ENCODE results near the gene CCNL1.
"Not testable (repeated sequence)": the region's sequence is repeated elsewhere in the genome, so short reads cannot be mapped to it uniquely, and the experiment has no call there.

Gene CCNL1

GRCh38 chr3:157159762-157160657 is at the start of gene CCNL1:
Gene CCNL1, minus strand, starts transcription at chr3:157160147. Its CDS starts 53 bp downstream, at chr3:157160094.
- DNase-seq = peak; percentile 89 to 95

DNA sequence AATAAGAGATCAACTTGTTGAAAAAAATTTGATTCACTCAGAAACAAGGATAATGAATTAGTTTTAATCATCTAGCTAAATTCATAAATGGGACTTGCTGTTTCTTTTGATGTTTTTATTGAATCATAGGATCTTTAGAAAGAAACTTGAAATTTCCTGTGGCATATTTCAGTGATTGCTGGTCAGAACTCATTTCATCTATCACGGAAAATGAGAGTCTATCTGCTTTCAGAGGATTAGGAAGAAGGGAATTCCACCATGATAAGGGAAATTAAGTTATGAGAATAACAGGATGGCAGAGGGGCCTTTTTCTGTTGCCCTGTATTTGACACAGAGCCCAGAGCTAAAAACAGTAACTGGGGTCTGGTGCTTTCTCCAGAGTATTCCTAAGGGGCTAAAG is 44.9 kb upstream of the CCNL1 start:
- DNase-seq = no peak

DNA sequence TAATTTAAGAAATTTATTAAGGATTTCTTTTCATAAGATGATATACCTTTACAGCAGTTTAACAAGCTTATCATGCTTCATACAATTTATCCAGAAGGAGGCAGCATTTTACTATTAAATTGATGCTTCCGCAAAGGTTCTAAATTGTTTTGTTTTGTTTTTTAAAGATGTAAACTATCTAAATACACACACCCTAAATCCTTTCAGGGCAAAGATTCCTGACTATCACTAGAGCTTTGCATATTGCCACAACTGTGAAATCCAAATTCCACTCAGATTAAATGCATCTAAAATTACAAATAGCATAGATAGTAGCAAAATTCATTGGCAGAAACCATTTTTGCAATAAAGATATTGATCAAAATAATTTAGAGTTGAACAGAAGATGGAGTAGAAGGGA is 44.5 kb upstream of the CCNL1 start:
- DNase-seq = no peak

GRCh38 chr3:157201648-157202278 is 41.8 kb upstream of the CCNL1 start:
- DNase-seq = peak; percentile 29 to 34

DNA sequence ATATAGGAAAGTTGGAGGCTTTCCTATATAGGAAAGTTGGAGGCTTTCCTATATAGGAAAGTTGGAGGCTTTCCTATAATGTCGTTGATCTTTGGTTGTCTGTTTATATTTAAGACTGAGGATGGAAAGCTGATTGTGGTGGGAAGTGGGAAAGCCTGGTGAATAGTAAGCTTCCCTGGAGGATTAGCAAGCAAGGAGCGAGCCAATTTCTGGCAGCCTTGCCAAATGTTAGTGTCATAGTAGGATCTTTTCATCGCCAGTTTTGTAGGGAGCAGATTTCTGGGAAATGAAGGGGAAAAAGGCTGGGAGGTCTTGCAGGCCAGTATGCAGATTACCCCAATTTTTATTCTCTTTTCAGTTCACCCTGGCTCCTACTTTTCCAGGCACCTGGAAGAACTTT is 39.9 kb upstream of the CCNL1 start:
- no peak for DNase-seq

DNA sequence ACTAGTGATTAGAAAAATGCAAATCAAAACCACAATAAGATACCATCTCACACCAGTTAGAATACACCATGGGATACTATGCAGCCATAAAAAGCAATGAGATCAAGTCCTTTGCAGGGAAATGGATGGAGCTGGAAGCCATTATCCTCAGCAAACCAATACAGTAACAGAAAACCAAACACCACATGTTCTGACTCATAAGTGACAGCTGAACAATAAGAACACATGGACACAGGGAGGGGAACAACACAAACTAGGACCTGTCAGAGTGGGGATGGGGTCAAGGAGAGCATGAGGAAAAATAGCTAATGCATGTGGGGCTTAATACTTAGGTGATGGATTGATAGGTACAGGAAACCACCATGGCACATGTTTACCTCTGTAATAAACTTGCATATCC is 36.0 kb upstream of the CCNL1 start:
- no peak for DNase-seq

DNA sequence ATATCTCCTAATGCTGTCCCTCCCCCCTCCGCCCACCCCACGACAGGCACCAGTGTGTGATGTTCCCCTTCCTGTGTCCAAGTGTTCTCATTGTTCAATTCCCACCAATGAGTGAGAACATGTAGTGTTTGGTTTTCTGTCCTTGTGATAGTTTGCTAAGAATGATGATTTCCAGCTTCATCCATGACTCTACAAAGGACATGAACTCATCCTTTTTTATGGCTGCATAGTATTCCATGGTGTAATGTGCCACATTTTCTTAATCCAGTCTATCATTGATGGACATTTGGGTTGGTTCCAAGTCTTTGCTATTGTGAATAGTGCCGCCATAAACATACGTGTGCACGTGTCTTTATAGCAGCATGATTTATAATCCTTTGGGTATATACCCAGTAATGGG is 31.2 kb upstream of the CCNL1 start:
- not testable (repeated sequence) for DNase-seq

DNA sequence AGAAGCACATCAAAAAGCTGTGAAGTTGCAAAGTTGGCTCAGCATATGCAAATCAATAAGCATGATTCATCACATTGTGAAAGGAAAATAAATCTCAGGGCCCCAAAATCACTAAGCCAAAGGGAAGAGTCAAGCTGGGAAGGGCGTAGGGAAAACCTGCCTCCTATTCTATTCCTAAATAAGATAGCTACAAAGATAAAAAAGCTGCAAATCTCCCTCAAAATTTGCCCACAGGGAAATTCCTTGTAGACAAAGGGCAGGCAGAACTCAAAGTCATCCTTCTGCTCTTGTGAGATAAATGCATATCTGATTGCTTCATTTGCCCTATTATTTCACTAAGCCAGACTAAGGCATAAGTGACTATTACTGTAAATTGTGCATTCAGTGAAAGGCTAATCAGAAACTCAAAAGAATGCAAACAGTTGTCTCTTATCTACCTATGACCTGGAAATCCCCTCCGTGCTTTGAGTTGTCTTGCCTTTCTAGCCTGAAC is 30.5 kb upstream of the CCNL1 start:
- no peak for DNase-seq

DNA sequence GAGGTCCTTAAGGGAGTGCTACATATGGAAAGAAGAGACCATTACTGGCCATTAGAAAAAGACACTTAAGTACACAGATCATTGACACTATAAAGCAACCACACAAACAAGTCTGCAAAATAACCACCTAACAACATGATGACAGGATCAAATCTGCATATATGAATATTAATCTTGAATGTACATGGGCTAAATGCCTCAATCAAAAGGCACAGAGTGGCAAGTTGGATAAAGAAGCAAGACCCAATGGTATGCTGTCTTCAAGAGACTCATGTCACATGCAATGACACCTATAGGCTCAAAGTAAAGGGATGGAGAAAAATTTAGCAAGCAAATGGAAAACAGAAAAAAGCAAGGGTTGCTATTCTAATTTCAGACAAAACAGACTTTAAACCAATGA is 28.4 kb upstream of the CCNL1 start:
- no peak for DNase-seq

DNA sequence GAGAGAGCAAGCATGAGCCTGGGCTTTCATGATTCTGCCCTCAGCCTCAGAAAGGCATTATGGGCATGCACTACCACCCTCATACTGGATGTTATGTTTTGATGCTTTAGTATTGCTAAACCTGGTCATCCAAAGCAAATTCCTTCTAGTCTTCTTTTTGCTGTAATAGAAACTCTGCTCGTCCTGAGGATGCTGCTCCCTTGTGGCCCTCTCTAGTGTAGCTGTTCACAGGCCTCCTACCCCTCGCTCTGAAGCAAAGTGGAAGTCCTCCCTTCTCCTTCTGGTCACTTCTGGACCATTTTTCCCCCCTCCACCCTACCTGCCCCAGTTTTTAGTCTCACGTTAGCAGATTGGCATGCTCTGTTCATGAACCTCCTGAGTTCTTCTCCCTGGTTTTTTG is 22.9 kb upstream of the CCNL1 start:
- no peak for DNase-seq

- no peak for DNase-seq
Observed at GRCh38 chr3:157180262-157180661, 20.3 kb upstream of the CCNL1 start.

DNA sequence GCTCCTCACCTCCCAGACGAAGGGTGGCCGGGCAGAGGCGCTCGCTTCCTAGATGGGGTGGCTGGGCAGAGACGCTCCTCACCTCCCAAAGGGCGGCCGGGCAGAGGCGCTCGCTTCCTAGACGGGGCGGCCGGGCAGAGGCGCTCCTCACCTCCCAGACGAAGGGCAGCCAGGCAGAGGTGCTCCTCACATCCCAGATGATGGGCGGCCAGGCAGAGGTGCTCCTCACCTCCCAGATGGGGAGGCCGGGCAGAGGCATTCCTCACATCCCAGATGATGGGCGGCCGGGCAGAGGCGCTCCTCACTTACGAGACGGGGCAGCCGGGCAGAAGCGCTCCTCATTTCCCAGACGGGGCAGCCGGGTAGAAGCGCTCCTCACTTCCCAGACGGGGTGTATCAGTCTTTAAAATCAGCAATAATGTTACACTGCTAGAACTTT is 19.4 kb upstream of the CCNL1 start:
- no peak for DNase-seq

DNA sequence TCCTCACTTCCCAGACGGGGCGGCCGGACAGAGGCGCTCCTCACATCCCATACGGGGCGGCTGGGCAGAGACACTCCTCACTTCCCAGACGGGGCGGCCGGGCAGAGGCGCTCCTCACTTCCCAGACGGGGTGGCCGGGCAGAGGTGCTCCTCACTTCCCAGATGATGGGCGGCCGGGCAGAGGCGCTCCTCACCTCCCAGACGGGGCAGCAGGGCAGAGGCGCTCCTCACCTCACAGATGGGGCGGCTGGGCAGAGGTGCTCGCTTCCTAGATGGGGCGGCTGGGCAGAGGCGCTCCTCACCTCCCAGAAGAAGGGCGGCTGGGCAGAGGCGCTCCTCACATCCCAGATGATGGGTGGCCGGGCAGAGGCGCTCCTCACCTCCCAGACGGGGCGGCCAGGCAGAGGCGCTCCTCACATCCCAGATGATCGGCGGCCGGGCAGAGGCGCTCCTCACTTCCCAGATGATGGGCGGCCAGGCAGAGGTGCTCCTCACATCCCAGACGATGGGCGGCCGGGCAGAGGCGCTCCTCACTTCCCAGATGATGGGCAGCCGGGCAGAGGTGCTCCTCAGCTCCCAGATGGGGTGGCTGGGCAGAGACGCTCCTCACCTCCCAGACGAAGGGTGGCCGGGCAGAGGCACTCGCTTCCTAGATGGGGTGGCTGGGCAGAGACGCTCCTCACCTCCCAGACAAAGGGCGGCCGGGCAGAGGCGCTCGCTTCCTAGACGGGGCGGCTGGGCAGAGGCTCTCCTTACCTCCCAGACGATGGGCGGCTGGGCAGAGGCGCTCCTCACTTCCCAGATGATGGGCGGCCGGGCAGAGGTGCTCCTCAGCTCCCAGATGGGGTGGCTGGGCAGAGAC is 18.8 kb upstream of the CCNL1 start:
- not testable (repeated sequence) for DNase-seq

DNA sequence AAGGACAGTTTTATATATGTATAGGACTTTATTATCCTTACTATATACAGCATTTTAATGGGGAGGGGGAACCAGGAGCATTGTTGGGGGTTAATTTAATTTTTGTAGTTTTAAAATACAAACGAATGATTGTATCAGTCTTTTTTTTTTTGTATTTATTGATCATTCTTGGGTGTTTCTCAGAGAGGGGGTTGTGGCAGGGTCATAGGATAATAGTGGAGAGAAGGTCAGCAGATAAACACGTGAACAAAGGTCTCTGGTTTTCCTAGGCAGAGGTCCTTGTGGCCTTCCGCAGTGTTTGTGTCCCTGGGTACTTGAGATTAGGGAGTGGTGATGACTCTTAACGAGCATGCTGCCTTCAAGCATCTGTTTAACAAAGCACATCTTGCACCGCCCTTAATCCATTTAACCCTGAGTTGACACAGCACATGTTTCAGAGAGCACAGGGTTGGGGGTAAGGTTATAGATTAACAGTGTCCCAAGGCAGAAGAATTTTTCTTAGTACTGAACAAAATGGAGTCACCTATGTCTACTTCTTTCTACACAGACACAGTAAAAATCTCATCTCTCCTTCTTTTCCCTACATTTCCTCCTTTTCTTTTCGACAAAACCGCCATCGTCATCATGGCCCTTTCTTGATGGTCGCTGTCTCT is 18.0 kb upstream of the CCNL1 start:
- DNase-seq = not testable (repeated sequence)

DNA sequence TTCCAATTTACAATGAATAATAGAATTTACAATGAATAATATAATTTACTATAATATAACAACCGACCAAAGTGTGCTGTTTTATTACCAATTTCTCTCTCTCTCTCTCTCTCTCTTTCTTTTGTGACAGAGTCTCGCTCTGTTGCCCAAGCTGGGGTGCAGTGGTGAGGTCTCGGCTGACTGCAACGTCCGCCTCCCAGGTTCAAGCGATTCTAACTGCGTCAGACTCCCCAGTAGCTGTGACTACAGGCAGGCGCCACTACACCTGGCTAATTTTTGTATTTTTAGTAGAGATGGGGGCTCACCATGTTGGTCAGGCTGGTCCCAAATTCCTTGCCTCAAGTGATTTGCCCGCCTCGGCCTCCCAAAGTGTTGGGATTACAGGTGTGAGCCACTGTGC is 17.0 kb upstream of the CCNL1 start:
- no peak for DNase-seq

- DNase-seq = peak in 1 of 2 experiments; percentile 4
Observed at GRCh38 chr3:157175691-157176507, 16.0 kb upstream of the CCNL1 start.

- DNase-seq = peak; percentile 99
Observed at GRCh38 chr3:157174649-157175498, 14.9 kb upstream of the CCNL1 start.

DNA sequence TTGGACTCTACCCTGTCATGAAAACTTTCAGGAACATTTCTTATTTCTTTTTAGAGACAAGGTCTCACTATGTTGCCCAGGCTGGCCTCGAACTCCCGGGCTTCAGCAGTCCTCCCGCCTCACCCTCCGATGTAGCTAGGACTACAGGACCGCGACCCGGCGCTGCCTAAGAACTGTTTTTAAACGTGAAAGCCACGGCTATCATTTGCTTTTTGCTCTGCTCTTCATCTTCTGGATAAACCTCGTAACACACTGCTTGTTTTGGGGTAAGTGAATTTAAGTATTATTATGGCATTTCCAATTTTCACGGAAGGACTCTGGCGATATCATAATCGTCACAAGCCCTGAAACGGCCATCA is 14.3 kb upstream of the CCNL1 start:
- DNase-seq = peak in 1 of 2 experiments; percentile 29

- not testable (repeated sequence) for DNase-seq
Observed at GRCh38 chr3:157173343-157173742, 13.4 kb upstream of the CCNL1 start.

DNA sequence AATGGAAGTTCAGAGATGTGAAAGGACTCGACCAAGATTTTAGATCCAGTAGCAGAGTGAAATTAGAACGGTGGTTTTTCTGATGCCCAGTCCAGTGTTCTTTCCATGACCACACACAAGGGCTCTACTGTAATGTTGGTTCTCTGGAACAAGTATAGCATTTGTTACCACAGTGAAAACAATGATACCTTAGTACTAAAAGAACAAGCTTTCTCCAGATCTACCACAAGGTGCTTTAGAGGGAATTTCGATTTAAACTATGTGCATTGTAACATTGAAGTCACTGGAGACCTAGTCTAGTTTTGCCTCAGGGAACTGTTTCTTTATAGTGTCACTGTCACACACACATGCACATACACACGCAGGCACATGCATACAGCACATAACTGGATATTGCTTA is 12.8 kb upstream of the CCNL1 start:
- no peak for DNase-seq

DNA sequence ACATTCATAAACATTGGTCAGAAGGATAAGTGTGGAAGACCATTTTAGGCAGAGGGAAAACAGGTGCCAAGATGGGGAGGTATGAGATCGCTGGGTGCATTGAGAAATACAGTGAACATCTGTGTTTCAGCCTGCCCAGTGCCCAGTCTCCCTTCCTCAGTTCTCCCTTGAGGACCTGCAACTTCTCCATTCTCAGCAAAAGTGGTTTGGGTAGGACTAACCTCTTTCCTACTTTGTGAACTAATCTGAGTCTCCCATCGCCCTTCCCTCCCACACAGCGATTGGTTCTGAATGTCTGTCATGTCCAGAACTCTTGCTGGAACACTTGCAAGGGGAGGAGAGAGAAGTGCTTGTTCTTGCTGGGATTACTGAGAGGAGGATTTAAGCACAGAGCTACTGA is 10.9 kb upstream of the CCNL1 start:
- DNase-seq = no peak

All from SHP77 (cell line).